ENCODE results near the gene MORC2.

MORC2 gene

DNA sequence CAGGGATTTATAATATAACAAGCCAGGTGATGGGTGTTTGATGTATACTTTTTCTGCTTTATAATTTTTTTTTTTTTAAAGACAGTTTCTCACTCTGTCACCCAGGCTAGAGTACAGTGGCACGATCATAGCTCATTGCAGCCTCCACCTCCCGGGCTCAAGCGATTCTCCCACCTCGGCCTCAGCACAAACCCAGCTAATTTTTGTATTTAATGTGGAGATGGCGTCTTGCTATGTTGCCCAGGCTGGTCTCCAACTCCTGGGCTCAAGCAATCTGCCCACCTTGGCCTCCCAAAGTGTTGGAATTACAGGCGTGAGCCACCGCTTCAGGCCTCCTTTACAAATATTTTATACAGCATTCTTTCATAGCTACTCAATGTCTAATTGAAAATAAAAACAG, 48.6 kb downstream of the MORC2 start:
- no peak for TF ChIP-seq ZNF274 (IDR thresholded peaks at IDR 0.05; ENCODE audit: low read depth, low read length)
- H3K4me3 ChIP-seq (ENCODE audit: low read length): no peak overlapping the region

DNA sequence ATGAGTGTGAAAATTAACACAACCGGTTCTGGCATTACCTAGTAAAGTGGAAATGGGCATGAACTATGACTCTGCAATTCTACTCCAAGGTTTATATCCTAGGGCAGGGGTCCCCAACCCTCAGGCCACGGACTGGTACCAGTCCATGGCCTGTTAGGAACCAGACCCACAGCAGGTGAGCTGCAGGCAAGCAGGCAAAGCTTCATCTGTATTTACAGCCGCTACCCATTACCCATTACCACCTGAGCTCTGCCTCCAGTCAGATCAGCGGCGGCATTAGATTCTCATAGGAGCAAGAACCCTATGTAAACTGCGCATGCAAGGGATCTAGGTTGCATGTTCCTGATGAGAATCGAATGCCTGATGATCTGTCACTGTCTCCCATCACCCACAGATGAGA, 49.8 kb downstream of the MORC2 start:
- TF ChIP-seq ZNF274 (IDR thresholded peaks at IDR 0.05; ENCODE audit: low read depth, low read length): no peak
- no peak overlapping the region for H3K4me3 ChIP-seq (ENCODE audit: low read length)

DNA sequence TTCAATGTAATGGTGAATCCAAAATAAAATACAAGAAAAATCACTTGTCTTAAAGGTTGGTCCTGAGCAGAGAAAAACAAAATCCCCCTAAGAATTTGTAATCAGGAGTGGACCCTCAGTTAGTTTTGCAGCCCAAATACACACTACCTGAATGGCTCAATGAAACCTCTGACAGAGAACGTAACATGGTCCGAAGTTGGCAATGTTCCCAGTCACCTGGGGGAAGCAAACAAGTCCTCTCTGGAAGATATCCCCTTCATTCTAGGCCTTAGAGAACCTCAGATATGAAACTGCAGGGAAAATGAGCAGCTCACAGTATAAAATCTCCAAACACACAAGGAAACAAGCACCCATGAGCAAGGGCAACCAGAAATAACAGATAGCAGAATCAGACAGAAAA, 58.2 kb downstream of the MORC2 start:
- no peak overlapping the region for H3K4me3 ChIP-seq (ENCODE audit: low read length)
- TF ChIP-seq ZNF274 (IDR thresholded peaks at IDR 0.05; ENCODE audit: low read depth, low read length): no peak

DNA sequence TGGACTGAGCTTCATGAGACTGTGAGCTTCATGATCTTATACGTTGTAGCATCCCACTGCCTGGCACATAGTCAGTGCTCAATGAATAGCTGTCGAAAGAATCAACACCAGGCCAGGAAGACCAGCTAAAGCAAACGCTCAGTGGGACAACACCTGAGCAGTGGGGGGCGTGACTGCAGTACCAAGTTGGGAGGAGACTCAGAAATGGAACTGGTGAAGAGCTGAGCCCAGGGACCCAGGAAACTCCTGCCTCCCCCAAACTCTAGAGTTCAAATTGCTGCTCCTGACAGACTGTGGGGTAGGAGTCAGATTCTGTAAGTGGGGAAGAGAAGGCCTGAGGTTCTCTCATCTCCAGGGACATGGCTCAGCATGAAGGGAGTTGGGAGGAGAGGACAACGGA, 59.3 kb downstream of the MORC2 start:
- TF ChIP-seq ZNF274 (IDR thresholded peaks at IDR 0.05; ENCODE audit: low read depth, low read length): no peak
- no peak overlapping the region for H3K4me3 ChIP-seq (ENCODE audit: low read length)

DNA sequence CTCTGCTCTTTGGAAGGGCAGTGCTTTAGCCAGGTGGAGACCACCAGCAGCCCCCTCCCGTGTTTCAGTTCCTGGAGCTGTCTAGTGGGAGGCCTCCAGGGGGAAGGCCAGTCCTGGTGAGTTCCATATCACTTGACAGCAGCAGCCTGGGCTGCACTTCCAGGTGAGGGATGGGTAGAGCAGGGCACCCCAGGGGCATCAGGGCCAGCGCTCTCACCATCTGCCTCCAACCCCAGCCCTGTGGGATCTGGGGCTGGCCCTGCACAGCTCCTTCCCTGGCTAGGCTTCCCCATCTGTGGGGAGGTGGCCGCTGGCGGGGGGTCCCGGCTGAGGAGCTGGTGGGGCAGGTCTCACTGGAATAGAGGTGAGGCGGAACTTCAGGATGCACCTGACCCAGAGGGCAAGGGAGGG, 60.5 kb downstream of the MORC2 start:
- H3K4me3 ChIP-seq (ENCODE audit: low read length): no peak overlapping the region
- no peak for TF ChIP-seq ZNF274 (IDR thresholded peaks at IDR 0.05; ENCODE audit: low read depth, low read length)

DNA sequence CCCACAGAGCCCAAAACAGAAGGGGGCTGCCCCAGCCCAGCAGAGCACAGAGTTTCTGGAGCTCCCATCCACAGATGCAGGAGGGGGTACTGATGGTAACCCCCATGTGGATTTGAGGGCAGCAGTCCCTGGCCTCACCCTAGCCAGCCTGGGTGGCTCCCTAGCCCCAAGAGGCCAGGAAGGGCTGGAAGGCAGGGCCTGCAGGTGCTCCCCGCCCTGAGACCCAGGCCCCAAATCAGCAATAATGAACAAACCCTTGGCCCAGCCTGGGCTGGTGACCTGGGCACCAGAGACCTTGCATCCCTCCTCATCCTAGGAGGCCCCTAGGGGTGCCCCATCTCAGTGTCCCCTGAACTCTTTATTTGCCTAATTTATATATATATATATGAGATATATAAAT, 61.6 kb downstream of the MORC2 start:
- no peak overlapping the region for H3K4me3 ChIP-seq (ENCODE audit: low read length)
- TF ChIP-seq ZNF274 (IDR thresholded peaks at IDR 0.05; ENCODE audit: low read depth, low read length): no peak

DNA sequence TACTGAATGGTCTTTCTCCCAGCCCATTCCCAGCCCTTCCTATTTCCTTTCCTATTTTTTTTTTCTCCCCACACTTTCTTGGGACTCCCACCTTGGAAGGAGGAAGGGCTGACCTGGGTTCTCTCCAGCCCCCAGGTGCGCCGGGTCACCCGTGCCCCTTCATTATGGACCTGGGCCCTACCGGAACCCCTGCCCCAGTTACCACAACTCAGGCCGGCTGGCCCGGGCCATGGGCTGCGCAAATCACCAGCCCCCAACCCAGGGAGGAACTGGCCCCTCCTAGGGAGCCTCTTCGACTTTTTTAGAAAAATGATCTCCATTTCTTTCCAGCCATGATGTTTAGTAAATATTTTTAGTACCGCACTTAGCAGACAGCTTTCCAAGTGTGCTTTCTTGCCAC, 62.2 kb downstream of the MORC2 start:
- H3K4me3 ChIP-seq (ENCODE audit: low read length): no peak overlapping the region
- TF ChIP-seq ZNF274 (IDR thresholded peaks at IDR 0.05; ENCODE audit: low read depth, low read length): no peak

DNA sequence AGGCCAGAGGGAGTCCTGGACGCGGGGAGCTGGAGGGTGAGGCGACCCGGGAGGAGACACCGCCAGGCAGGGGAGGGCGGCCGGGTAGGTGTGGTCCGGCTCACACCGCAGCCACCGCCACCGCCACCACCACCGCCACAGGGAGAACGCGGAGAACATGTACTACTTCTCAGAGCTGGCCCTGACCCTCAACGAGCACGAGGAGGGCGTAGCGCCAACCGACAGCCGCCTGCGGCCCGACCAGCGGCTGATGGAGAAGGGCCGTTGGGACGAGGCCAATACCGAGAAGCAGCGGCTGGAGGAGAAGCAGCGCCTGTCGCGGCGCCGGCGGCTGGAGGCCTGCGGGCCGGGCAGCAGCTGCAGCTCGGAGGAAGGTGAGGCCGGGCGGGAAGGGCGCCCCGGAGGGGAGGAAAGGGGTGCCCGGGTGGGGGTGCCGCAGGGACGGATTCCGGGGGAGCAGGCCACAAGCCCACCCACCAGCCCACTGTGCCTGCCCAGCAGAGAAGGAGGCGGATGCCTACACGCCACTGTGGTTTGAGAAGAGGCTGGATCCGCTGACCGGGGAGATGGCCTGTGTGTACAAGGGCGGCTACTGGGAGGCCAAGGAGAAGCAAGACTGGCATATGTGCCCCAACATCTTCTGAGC, 62.8 kb downstream of the MORC2 start:
- no peak for TF ChIP-seq ZNF274 (IDR thresholded peaks at IDR 0.05; ENCODE audit: low read depth, low read length)
- H3K4me3 ChIP-seq (ENCODE audit: low read length): no peak overlapping the region

DNA sequence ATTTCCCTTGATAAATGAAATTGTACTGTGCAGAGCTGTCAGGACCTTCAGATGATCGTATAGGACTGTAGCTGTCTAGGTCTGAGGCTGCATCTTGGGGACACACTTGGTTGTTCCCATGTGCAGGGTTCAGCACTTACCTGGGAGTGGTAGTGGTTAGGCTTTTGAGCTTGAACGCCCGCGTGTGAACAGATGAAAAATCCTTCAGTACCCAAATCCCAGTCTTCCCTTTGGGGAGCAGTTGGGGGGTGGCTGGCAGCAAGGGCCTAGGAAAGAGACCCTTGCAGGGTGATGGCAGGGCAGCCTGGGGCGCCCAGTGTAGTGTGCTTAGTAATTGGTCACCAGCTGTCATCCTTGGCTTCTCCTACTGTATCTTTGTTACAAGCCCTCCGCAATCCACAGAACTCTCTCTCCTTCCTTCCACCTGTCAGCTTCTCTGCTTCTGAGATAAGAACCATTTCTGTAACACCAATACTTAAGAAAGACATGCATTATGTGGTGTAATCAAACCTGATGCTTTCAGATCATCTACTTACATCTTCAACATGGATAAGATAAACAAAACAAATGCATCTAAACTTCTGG, 64.6 kb downstream of the MORC2 start:
- no peak overlapping the region for H3K4me3 ChIP-seq (ENCODE audit: low read length)
- no peak for TF ChIP-seq ZNF274 (IDR thresholded peaks at IDR 0.05; ENCODE audit: low read depth, low read length)

DNA sequence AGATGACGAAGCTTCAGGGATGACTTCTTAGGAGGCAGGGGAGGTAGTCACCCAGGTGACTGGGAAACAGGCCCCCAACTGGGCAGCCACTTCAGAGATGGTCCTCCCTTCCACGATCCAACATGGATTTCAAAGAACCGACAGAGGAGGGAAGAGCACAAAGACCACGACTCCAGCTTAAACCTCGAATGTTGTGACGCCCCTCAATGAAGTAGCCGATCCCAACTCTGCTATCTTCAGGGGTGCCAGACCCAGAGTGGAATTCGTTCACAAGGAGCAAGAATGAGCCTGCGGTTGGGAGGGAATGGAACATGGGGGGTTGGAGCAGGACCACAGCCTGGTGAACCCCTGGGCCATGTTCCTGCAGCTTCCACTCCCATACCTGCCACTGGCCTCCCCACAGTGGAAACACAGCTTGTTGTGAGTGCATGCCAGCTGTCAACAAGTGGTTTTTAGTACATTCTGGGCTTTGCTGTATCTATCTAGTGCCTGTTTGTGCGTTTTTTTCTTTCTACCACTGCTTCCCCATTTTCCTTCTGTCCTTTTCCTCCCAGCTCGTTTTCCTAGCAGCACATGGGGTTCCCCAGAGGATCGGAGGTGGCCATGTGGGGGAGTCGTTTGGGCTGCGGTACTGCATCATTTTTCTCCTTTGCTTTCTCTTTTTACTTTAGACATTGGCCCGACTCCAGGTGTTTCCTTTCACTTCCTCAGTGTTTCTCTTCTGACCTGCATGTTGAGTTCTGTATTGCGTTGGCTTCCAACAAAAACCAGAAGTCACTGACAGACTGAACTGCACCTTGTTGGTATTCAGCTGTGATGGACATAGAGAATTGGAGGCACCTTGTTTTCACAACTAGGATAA, 65.8 kb downstream of the MORC2 start:
- no peak for TF ChIP-seq ZNF274 (IDR thresholded peaks at IDR 0.05; ENCODE audit: low read depth, low read length)
- H3K4me3 ChIP-seq (ENCODE audit: low read length): no peak overlapping the region

DNA sequence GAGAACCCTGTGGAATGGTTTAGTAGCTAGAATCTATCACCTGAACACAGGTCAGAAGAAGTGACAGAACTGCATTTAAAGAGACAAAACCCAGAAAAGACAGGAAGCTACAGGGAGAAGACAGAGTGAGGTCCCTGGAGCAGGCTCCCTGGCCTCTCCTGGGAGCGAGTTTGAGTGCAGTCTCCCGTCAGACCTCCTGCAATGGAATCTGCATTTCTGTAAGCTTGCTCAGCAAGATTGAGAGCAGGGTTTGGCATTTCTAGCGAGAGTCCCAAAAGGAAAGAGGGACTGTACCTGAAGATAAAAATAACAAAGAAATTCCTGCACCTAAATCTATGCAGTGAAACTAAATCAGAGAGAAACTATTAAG, 74.2 kb downstream of the MORC2 start:
- TF ChIP-seq ZNF274 (IDR thresholded peaks at IDR 0.05; ENCODE audit: low read depth, low read length): no peak
- H3K4me3 ChIP-seq (ENCODE audit: low read length): no peak overlapping the region

DNA sequence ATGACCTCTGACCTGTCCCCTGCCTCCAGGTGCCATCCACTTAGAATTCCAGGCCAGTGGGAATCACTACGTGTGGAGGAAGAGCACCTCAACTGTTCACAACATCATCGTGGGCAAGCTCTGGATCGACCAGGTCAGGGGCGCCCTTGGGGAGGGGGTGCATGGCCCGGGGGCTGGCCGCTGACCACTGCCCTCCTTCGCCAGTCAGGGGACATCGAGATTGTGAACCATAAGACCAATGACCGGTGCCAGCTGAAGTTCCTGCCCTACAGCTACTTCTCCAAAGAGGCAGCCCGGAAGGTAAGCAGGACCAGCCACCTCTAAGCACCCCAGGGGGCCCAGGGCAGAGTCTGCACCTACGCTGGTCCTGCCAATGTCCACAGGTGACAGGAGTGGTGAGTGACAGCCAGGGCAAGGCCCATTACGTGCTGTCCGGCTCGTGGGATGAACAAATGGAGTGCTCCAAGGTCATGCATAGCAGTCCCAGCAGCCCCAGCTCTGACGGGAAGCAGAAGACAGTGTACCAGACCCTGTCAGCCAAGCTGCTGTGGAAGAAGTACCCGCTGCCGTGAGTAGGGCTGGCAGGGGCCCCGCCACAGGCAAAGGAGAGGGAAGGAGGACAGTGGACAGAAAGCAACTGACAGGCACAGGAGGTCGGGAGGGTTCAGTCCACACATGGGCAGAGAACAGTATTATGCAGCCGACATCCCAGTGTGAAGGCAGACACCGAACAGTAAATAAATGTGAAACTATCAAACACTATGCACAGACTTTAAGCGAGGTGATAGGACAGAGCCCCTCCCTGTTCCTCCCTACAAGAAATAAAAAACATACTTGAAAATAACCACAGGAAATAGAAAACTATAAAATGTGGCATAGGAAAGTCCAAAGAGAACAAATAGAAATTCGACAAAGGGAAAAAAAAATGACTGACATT, 74.9 kb downstream of the MORC2 start:
- no peak for TF ChIP-seq ZNF274 (IDR thresholded peaks at IDR 0.05; ENCODE audit: low read depth, low read length)
- H3K4me3 ChIP-seq (ENCODE audit: low read length): no peak overlapping the region

DNA sequence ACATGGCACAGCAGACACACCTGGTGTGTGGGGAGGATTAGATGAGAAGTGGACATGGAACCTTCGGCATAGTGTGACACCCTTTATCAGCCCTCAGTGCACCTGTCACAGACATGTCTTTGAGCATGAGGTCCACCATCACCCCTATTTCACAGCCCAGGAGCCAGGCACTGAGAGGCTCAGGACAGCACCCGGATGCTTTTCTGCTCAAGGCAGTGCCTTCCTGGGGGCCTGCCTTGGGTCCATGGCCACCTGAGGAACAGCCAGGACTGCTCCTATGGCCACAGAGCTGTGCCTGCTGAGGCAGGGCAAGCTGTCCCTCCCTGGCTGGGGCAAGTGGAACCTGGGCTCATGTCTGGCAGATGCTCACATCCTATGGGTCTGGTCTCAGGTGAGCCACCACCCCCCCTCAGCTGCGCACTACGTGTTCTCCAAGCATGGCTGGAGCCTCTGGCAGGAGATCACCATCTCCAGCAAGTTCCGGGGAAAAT, 75.8 kb downstream of the MORC2 start:
- H3K4me3 ChIP-seq (ENCODE audit: low read length): no peak overlapping the region
- no peak for TF ChIP-seq ZNF274 (IDR thresholded peaks at IDR 0.05; ENCODE audit: low read depth, low read length)

DNA sequence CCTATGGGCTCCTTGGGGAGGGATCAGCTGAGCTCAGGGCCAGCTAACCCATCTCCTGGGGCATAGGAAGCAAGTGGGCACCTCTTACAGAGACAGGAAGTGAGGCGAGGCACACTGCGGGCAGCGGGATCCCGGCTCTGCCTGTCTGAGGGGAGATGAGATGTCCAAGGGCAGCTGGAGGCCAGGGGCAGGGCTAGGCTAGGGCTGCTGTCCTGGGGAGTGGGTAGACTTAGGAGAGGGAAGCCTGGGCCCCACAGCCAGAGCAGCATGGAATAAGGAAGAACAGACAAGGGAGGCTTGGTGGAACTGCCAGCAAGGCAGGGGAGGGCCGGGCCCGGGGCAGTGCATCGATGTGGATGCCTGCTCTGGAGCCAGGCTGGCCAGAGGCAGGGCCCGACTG, 76.3 kb downstream of the MORC2 start:
- H3K4me3 ChIP-seq (ENCODE audit: low read length): no peak overlapping the region
- no peak for TF ChIP-seq ZNF274 (IDR thresholded peaks at IDR 0.05; ENCODE audit: low read depth, low read length)
